D721Med (cell line): ENCODE measurements around the gene RPS6KA2.

Experiments
- DNase-seq: peaks from one replicate; pipeline ENCODE4 v3.0.0; 2011; ENCODE audit warnings: low spot score; ENCODE audit not compliant: insufficient read length
- FAIRE-seq: peaks from 2 replicates; lab custom pipeline; 2011; peaks lifted over from hg19 to GRCh38; lab: Jason Lieb, UNC
- CTCF ChIP-seq: IDR thresholded peaks from 2 replicates; pipeline ENCODE4 v1.5.1; 2012; ENCODE audit warnings: mild to moderate bottlenecking, control low read depth; ENCODE audit not compliant: insufficient read depth; ENCODE audit errors: missing control alignments

RPS6KA2 gene

GRCh38 chr6:166620478-166621113, 6.5 kb downstream of the RPS6KA2 start:
- FAIRE-seq, result no peak
- no peak for DNase-seq
- no peak for TF ChIP-seq CTCF

GRCh38 chr6:166619912-166620311, 7.1 kb downstream of the RPS6KA2 start:
- no peak for TF ChIP-seq CTCF
- FAIRE-seq (no peak), DNase-seq (no peak)

GRCh38 chr6:166618866-166619761, 7.9 kb downstream of the RPS6KA2 start:
- FAIRE-seq (no peak), DNase-seq (no peak)
- no peak for TF ChIP-seq CTCF

GRCh38 chr6:166618251-166618650, 8.8 kb downstream of the RPS6KA2 start:
- DNase-seq (no peak), FAIRE-seq (no peak)
- TF ChIP-seq CTCF, result no peak

- TF ChIP-seq CTCF, result no peak
- DNase-seq (no peak), FAIRE-seq (no peak)
These were observed 9.7 kb downstream of the RPS6KA2 start for GRCh38 chr6:166617359-166617758.

- no peak for DNase-seq
- TF ChIP-seq CTCF, result no peak
- FAIRE-seq, result no peak
These were observed 10.5 kb downstream of the RPS6KA2 start for GRCh38 chr6:166616261-166617238.
